A549 (cell line): ENCODE data around the gene POLDIP2. TPM values are rescaled to one million over a fixed set of nuclear protein-coding genes. Genes with fewer than 3 reads are reported as not detected.

Experiments
- ATAC-seq, 2 experiments: fragments of 200-7000 bp in 1 of 2; fragments of >200 bp in 1 of 2; cut with Nextera tagmentation in 1 of 2; cut with Tn5 transposase in 1 of 2; 3 replicates each; pipeline versions ENCODE4 v1.8.0 to v1.9.1; 2018 to 2020; ENCODE audit warnings: mild to moderate bottlenecking in 1 of 2, moderate library complexity in 1 of 2
- CTCF ChIA-PET: fragments of 300-600 bp; sonication (Branson Sonifier 250); formaldehyde crosslinking; extraction: SDS; loops from one replicate; lab custom pipeline; 2021; ENCODE audit warnings: antibody characterized with exemption, inconsistent platforms; lab: Yijun Ruan, JAX
- POLR2A ChIA-PET: fragments of 350-600 bp; formaldehyde crosslinking; extraction: SDS; loops from one replicate; lab custom pipeline; 2021; ENCODE audit warnings: antibody characterized with exemption, inconsistent platforms; lab: Yijun Ruan, JAX
- DNase-seq, 2 experiments: peaks; one replicate each; pipeline versions ENCODE4 v3.0.0 to v3.0.0-alpha.2; 2011 to 2016; ENCODE audit warnings: low read depth in 1 of 2, low spot score in 1 of 2
- FAIRE-seq: peaks from 2 replicates; lab custom pipeline; 2011; peaks lifted over from hg19 to GRCh38; lab: Jason Lieb, UNC
- H3K27ac ChIP-seq, 2 experiments: fragments of >200 bp; sonication (Bioruptor Twin); formaldehyde crosslinking; 3 replicates each; pipeline ENCODE4 v1.5.1; 2016 to 2017
- H3K4me1 ChIP-seq: fragments of >200 bp; sonication (Bioruptor Twin); formaldehyde crosslinking; 3 replicates; pipeline ENCODE4 v1.6.1; 2016
- H3K4me2 ChIP-seq: fragments of >200 bp; sonication (Bioruptor Twin); formaldehyde crosslinking; 3 replicates; pipeline ENCODE4 v1.6.1; 2016
- H3K4me3 ChIP-seq: fragments of >200 bp; sonication (Bioruptor Twin); formaldehyde crosslinking; 3 replicates; pipeline ENCODE4 v1.5.1; 2016
- H3K9me3 ChIP-seq: fragments of >200 bp; sonication (Bioruptor Twin); formaldehyde crosslinking; 3 replicates; pipeline ENCODE4 v1.6.1; 2016
- ATOH8 ChIP-seq: fragments of 250-450 bp; sonication (Bioruptor Pico); IDR thresholded peaks from 2 replicates; pipeline ENCODE4 v1.5.0; 2020; ENCODE audit warnings: low read depth, mild to moderate bottlenecking, moderate library complexity
- CBX8 ChIP-seq: fragments of 200-600 bp; sonication (generic); IDR thresholded peaks from 2 replicates; pipeline ENCODE4 v1.6.1; 2016
- CTCF ChIP-seq: fragments of >200 bp; sonication (Bioruptor Twin); formaldehyde crosslinking; IDR thresholded peaks from 3 replicates; pipeline ENCODE4 v1.5.1; 2016
- E2F6 ChIP-seq: IDR thresholded peaks from 2 replicates; pipeline ENCODE4 v1.6.1; 2012; ENCODE audit warnings: low read depth, borderline replicate concordance
- EHF ChIP-seq: fragments of 250-450 bp; sonication (Bioruptor Pico); IDR thresholded peaks from 2 replicates; pipeline ENCODE4 v1.5.0; 2020; ENCODE audit warnings: mild to moderate bottlenecking
- EHMT2 ChIP-seq: fragments of 200-600 bp; sonication (generic); IDR thresholded peaks from 2 replicates; pipeline ENCODE4 v1.6.1; 2016; ENCODE audit warnings: antibody characterized with exemption, low read depth, mild to moderate bottlenecking, moderate library complexity
- EP300 ChIP-seq, 2 experiments: fragments of >200 bp; sonication (Bioruptor Twin); formaldehyde crosslinking; IDR thresholded peaks; 2 replicates in 1 of 2; 3 replicates in 1 of 2; pipeline ENCODE4 v1.6.1; 2016 to 2017
- ESRRA ChIP-seq: fragments of 150-350 bp; IDR thresholded peaks from 2 replicates; pipeline ENCODE4 v1.6.1; 2014; ENCODE audit warnings: mild to moderate bottlenecking, low read length, borderline replicate concordance
- FOSB ChIP-seq: fragments of 250-450 bp; sonication (Bioruptor Pico); IDR thresholded peaks from 2 replicates; pipeline ENCODE4 v1.5.0; 2020; ENCODE audit warnings: mild to moderate bottlenecking, moderate library complexity
- FOXS1 ChIP-seq: fragments of 250-450 bp; sonication (Bioruptor Pico); IDR thresholded peaks from 2 replicates; pipeline ENCODE4 v1.5.0; 2020; ENCODE audit warnings: mild to moderate bottlenecking, moderate library complexity
- HEYL ChIP-seq: fragments of 250-450 bp; sonication (Bioruptor Pico); IDR thresholded peaks from 2 replicates; pipeline ENCODE4 v1.8.0; 2021; ENCODE audit warnings: mild to moderate bottlenecking, moderate library complexity
- HMGXB4 ChIP-seq: fragments of 250-450 bp; sonication (Bioruptor Pico); IDR thresholded peaks from 2 replicates; pipeline ENCODE4 v1.5.0; 2021; ENCODE audit warnings: mild to moderate bottlenecking, moderate library complexity, borderline replicate concordance
- HOXB5 ChIP-seq: fragments of 250-450 bp; sonication (Bioruptor Pico); IDR thresholded peaks from 2 replicates; pipeline ENCODE4 v1.5.0; 2020; ENCODE audit warnings: mild to moderate bottlenecking, moderate library complexity
- JUN ChIP-seq, 2 experiments: fragments of >200 bp; sonication (Bioruptor Twin); formaldehyde crosslinking; IDR thresholded peaks; 2 replicates in 1 of 2; 3 replicates in 1 of 2; pipeline ENCODE4 v1.6.1; 2016 to 2017
- JUNB ChIP-seq: fragments of >200 bp; sonication (Bioruptor Twin); formaldehyde crosslinking; IDR thresholded peaks from 2 replicates; pipeline ENCODE4 v1.6.1; 2016
- KDM1A ChIP-seq: fragments of 200-600 bp; sonication (generic); IDR thresholded peaks from 2 replicates; pipeline ENCODE4 v1.6.1; 2016; ENCODE audit warnings: low read depth, mild to moderate bottlenecking
- MAX ChIP-seq: IDR thresholded peaks from 2 replicates; pipeline ENCODE4 v1.6.1; 2012
- MAZ ChIP-seq: fragments of 150-350 bp; IDR thresholded peaks from 2 replicates; pipeline ENCODE4 v1.6.1; 2014; ENCODE audit warnings: antibody characterized with exemption, low read depth, low read length, borderline replicate concordance
- NPAS2 ChIP-seq: fragments of 250-450 bp; sonication (Bioruptor Pico); IDR thresholded peaks from 2 replicates; pipeline ENCODE4 v1.8.0; 2022; ENCODE audit warnings: mild to moderate bottlenecking, moderate library complexity, borderline replicate concordance
- NR3C1 ChIP-seq: fragments of >200 bp; sonication (Bioruptor Twin); formaldehyde crosslinking; IDR thresholded peaks from 3 replicates; pipeline ENCODE4 v1.6.1; 2017
- PHF8 ChIP-seq: fragments of 200-600 bp; sonication (generic); IDR thresholded peaks from 2 replicates; pipeline ENCODE4 v1.6.1; 2016; ENCODE audit warnings: low read depth, mild to moderate bottlenecking, antibody characterized with exemption, moderate library complexity, borderline replicate concordance
- POLR2A ChIP-seq: IDR thresholded peaks from 2 replicates; pipeline ENCODE4 v1.6.1; 2012; ENCODE audit warnings: mild to moderate bottlenecking, low read length
- RAD21 ChIP-seq, 2 experiments: fragments of >200 bp in 1 of 2; sonication (Bioruptor Twin) in 1 of 2; formaldehyde crosslinking in 1 of 2; IDR thresholded peaks in 1 of 2; conservative IDR thresholded peaks in 1 of 2; 2 replicates in 1 of 2; 3 replicates in 1 of 2; pipeline ENCODE4 v1.6.1; 2012 to 2018; ENCODE audit warnings: inconsistent platforms in 1 of 2
- RARB ChIP-seq: fragments of 250-450 bp; sonication (Bioruptor Pico); IDR thresholded peaks from 2 replicates; pipeline ENCODE4 v1.8.0; 2021; ENCODE audit warnings: mild to moderate bottlenecking, moderate library complexity
- SMC3 ChIP-seq: fragments of >200 bp; sonication (Bioruptor Twin); formaldehyde crosslinking; IDR thresholded peaks from 3 replicates; pipeline ENCODE4 v1.6.1; 2018; ENCODE audit warnings: inconsistent platforms
- SREBF2 ChIP-seq: fragments of 450-650 bp; IDR thresholded peaks from 2 replicates; pipeline ENCODE4 v1.6.1; 2014; ENCODE audit warnings: mild to moderate bottlenecking, moderate library complexity
- ZC3H11A ChIP-seq: fragments of 450-650 bp; IDR thresholded peaks from 2 replicates; pipeline ENCODE4 v1.6.1; 2014; ENCODE audit warnings: antibody characterized with exemption, mild to moderate bottlenecking
- ZFP36 ChIP-seq: fragments of 450-650 bp; IDR thresholded peaks from 2 replicates; pipeline ENCODE4 v1.6.1; 2014; ENCODE audit warnings: borderline replicate concordance; ENCODE audit not compliant: partially characterized antibody
- WGBS: methylation state at CpG from one replicate; pipeline ENCODE4 v1.1.6; 2017; ENCODE audit errors: missing lambda C conversion rate; 5-methylcytosine and 5-hydroxymethylcytosine counted together
- polyA plus RNA-seq, 4 experiments: library from polyadenylated mRNA; depleted of rRNA in 3 of 4; stranded (reverse); fragments of >200 nt; fragmentation: RNase III in 1 of 4; extraction: RNeasy Plus Mini Kit Qiagen cat#74134 plus additional on column Dnase treatment in 1 of 4; gene quantifications; 2 replicates in 3 of 4; 3 replicates in 1 of 4; pipeline ENCODE4 v1.2.3, GENCODE V29; 2011 to 2017

The POLDIP2 gene
- polyA plus RNA-seq, 2 of the 4 experiments (the other 2 are of a cell fraction), result 127 to 132 TPM

- Histone ChIP-seq H3K4me3 (no peak overlapping the region), H3K27ac (no peak overlapping the region), H3K9me3 (no peaks in the 10 kb centered on the region), H3K4me1 (no peaks in the 10 kb centered on the region), H3K4me2 (no peak overlapping the region)
- ATAC-seq (no peak), FAIRE-seq (no peak), DNase-seq (no peak)
- TF ChIP-seq JUN (IDR thresholded peaks at IDR 0.05), result no peak
- peak; percentile 65 for TF ChIP-seq ZFP36
- ChIA-PET CTCF (interaction anchor here (0.9 to 2.0 kb wide), 3 partner anchors 10 to 26 kb away, joined by 3 to 6 read pairs (median 4); no protein-coding TSS in a partner anchor), POLR2A (interaction anchor here (1.8 kb wide), 1 partner anchor 33 kb away, joined by 7 read pairs; a partner anchor contains a TSS)
- WGBS, result 88% methylated on average over 2 of the region's 2 CpGs
These were observed 33.2 kb upstream of the POLDIP2 start for GRCh38 chr17:28390563-28390962.

GRCh38 chr17:28390141-28390540 lies 32.8 kb upstream of the POLDIP2 start:
- FAIRE-seq, result no peak
- no peak for TF ChIP-seq NR3C1
- no peak for TF ChIP-seq E2F6
- no peak for TF ChIP-seq ESRRA
- no peak for TF ChIP-seq FOSB (CRISPR knock-in tag)
- TF ChIP-seq JUN (IDR thresholded peaks at IDR 0.05), result no peak
- TF ChIP-seq SMC3, result no peak
- TF ChIP-seq RAD21 (conservative IDR thresholded peaks at IDR 0.05 in 1 of 2, IDR thresholded peaks at IDR 0.05 in 1 of 2), result no peak
- no peak for TF ChIP-seq CBX8
- TF ChIP-seq ATOH8, result no peak
- no peak for TF ChIP-seq RARB (CRISPR knock-in tag)
- TF ChIP-seq HEYL, result no peak
- no peaks in the 10 kb centered on the region for H3K4me1 ChIP-seq
- no peak for ATAC-seq
- DNase-seq, result no peak
- no peak overlapping the region for H3K4me3 ChIP-seq
- POLR2A ChIA-PET, result no interaction called here
- no peak overlapping the region for H3K27ac ChIP-seq
- no peaks in the 10 kb centered on the region for H3K9me3 ChIP-seq
- CTCF ChIA-PET, result no interaction called here
- H3K4me2 ChIP-seq, result no peak overlapping the region
- 86% methylated on average over 1 of the region's 1 CpG for WGBS

- H3K4me1 ChIP-seq, result no peaks in the 10 kb centered on the region
- CTCF ChIA-PET, result no interaction called here
- no peak for TF ChIP-seq ZC3H11A
- TF ChIP-seq KDM1A, result no peak
- no peak for TF ChIP-seq MAZ
- no peak for TF ChIP-seq JUNB
- no peak for TF ChIP-seq HOXB5 (CRISPR knock-in tag)
- TF ChIP-seq EP300 (IDR thresholded peaks at IDR 0.05), result no peak
- TF ChIP-seq FOXS1 (CRISPR knock-in tag), result no peak
- TF ChIP-seq NPAS2 (CRISPR knock-in tag), result no peak
- no peak for TF ChIP-seq JUN (IDR thresholded peaks at IDR 0.05)
- no peak for TF ChIP-seq EHMT2
- no peak for TF ChIP-seq HMGXB4
- TF ChIP-seq MAX, result no peak
- TF ChIP-seq POLR2A, result no peak
- no peak for TF ChIP-seq SREBF2
- no peak for TF ChIP-seq NR3C1
- no peak for TF ChIP-seq EHF (CRISPR knock-in tag)
- TF ChIP-seq PHF8, result no peak
- no peak for TF ChIP-seq CTCF
- TF ChIP-seq ZFP36, result no peak
- TF ChIP-seq FOSB (CRISPR knock-in tag), result no peak
- TF ChIP-seq, all 56 proteins: peak for 0
- WGBS, result 76% methylated on average over 8 of the region's 11 CpGs
- Histone ChIP-seq H3K27ac (no peak overlapping the region), H3K4me2 (no peak overlapping the region), H3K9me3 (no peaks in the 10 kb centered on the region), H3K4me3 (no peak overlapping the region)
- POLR2A ChIA-PET, result no interaction called here
- ATAC-seq (no peak), DNase-seq (no peak), FAIRE-seq (no peak)
These were observed 30.8 kb upstream of the POLDIP2 start for GRCh38 chr17:28388106-28388505.
